HG03432 (cell line): ENCODE measurements around the gene AUTS2.
"Not testable (repeated sequence)": the region's sequence is repeated elsewhere in the genome, so short reads cannot be mapped to it uniquely, and the experiment has no call there.

Experiments used
- ATAC-seq: cut with Tn5 transposase; IDR thresholded peaks from one replicate; pipeline ENCODE4 v1.9.1; 2021; ENCODE audit warnings: mild to moderate bottlenecking, moderate library complexity; ENCODE audit not compliant: unreplicated experiment

The AUTS2 gene

DNA sequence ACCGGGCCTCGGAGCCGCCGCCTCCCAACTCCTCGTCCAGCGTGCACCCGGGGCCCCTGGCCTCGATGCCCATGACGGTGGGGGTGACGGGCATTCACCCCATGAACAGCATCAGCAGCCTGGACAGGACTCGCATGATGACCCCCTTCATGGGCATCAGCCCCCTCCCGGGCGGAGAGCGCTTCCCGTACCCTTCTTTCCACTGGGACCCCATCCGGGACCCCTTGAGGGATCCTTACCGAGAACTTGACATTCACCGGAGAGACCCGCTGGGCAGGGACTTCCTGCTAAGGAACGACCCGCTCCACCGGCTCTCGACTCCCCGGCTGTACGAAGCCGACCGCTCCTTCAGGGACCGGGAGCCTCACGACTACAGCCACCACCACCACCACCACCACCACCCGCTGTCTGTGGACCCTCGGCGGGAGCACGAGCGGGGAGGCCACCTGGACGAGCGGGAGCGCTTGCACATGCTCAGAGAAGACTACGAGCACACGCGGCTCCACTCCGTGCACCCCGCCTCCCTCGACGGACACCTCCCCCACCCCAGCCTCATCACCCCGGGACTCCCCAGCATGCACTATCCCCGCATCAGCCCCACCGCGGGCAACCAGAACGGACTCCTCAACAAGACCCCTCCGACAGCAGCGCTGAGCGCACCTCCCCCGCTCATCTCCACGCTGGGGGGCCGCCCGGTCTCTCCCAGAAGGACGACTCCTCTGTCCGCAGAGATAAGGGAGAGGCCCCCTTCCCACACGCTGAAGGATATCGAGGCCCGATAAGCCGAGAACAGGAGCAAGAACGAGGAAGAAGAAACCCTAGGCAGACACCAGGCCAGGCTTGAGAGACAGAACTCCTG, 1192.2 kb downstream of the AUTS2 start:
- no peak for ATAC-seq

DNA sequence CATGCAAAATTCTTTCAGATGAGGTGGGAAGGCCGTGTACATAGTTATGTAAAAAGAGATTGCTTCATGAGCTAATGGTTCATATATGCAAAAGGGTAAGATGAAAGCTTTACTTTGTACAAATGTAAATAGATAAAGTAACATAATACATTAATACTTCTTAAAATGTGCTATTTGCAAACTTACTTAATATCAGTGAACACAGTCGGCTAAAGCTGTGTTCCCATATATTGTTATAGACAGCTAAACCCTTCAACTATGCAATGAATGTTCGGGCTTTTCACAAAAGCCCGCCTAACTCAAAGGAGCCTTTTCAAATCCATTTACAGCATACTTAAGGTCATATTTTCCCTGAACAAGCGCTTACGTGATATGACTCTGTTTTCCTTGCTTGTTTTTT, 1193.1 kb downstream of the AUTS2 start:
- ATAC-seq, result no peak

DNA sequence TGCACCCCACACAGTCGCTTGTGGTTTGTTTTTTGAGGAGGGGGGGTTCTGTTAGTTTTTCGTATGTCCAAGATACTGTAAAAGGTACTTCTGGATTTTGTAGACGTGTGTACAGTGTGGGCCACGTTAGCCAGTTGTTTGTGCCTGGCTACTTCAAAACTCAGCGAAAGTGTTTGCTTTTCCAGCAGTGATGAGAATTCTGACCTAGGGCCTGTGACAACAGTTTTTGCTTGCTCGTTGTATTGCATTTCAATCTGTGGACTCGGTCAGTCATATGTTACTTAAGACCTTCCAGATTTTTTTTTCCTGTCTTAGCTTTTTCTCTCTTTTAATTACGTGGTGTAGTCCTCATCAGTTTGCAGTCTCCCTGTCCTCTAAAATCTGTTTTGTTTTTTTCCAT, 1194.8 kb downstream of the AUTS2 start:
- no peak for ATAC-seq

DNA sequence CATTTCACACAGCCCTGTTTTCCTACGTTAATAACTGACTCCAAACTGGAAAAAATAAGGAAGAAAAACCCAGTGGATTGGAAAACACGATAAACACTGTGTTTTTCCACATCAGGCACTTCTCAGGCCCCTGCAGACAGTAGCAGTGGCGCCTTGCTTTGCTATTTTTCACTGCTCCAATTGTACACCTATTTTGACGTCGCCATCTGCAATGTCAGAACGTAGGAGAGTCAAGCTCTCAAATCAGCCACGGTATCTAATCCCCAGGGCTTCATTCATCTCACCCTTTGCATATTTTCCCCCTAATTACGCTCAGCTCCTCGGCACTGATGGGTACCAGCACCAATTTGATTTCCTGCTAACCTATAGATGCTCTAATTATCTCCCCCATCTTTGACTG, 1195.5 kb downstream of the AUTS2 start:
- no peak for ATAC-seq

DNA sequence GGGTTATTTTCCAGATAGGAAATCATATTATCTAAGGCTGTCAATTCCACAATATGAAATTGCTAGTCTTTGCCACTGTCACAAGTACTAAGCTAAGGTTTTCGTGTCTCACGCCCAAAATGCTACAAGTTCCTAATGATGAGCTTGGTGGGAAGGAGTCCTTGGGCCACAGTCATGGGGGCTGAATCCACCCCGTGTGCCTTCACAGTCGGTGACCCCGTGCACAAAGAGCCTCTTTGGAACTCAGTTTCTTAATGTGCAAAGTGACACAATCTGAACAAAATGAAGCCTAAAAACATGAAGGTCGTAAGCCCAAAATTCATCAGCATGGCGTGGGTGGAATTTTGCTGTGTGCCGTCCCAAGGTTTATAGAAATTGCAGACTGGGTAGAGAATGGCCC, 1196.7 kb downstream of the AUTS2 start:
- ATAC-seq, result no peak

DNA sequence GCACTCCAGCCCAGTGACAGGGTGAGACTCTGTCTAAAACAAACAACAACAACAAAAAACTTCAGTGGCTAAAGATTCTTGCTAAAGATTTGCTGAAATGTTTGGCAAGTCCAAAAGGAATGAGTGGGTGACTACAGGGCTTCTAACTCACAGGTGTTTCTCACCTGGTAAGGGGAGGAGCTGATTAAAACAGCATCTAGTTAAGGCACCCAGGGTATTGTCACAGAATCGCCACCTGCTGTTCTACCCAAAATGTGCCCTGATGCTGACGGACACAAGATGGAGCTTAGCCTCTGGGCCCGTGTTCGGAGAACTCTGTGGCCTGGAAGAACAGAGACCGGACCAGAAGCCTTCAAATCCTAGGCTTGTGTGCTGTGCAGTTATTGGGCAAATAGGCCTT, 1197.7 kb downstream of the AUTS2 start:
- ATAC-seq, result no peak

DNA sequence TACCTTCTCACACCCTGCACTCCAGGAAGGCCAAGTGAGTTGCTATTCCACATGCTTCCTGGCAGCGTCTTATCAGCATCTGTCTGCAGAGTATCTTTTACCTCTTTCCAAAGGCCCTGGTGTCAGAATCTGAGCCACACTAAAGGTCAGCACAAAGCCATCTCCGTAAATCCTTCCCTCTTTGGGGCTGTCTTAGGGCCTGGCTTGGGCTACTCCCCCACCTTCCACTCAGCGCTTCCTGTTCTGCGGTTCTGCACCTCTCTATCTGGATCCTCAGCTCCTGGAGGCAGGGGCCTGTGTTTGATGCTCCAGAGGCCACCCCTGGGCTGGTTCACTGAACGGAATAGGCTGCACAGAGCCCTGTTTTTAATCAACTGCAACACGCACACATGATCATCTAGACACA, 1198.8 kb downstream of the AUTS2 start:
- peak; percentile 54 for ATAC-seq

DNA sequence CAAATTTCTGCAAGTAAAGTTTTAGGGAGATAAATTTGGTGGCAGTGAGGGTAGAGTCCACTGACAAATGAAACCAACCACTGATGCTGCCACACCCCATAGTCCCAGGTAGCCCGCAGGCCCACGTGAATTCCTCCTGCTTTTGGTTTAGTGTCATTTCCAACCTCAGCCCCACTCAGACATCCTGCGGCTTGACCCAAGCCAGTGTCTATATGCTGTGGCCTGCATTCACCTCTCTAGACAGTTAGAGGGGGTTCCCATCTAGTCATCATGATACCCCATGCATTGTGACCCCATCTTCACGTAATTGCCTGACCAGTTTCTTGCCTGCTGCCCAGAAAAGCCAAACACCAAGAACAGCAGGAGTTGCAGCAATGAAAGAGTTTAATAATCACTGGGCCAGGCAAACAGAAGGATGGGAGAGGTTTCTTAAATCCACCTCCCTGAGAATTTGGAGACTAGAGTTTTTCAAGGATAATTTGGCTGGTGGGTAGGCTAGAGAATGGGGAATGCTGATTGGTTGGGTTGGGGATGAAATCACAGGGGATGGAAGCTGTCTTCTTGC, 1201.6 kb downstream of the AUTS2 start:
- peak; percentile 39 for ATAC-seq

DNA sequence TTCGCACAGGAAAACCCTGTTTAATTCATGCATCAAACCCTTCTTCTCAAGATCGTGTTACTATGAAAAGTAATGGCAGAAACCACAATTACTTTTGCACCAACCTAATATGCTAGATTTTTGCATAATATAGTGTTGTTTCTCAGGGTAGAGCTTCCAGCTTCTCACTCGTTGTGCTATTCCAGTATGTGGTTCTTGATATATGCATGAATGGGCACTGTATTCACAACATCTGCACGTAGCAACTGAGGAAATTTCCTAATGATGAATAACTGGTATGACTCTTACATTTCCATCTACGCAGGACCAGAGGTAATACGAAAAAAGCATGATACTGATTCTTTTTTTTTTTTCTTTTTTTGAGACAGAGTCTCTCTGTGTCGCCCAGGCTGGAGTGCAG, 1207.1 kb downstream of the AUTS2 start:
- ATAC-seq, result peak; percentile 83

DNA sequence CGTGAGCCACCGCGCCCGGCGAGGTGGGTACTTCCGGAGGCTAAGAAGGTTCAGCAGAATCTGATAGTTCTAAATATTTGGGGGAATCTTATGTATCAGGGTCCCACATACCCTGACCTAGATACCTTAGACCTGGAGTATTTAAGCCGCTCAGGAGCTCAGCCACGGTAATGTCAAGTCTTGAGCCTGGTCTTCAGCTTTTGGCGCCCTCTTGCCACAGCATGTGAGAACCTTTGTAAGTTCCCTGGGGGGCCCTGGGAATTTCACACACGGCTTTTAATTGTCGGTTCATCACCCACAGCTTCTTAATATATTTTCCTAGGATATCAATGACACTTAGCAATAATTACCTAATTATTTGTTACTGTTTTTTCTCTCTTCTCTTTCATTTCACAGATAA, 1209.4 kb downstream of the AUTS2 start:
- no peak for ATAC-seq

DNA sequence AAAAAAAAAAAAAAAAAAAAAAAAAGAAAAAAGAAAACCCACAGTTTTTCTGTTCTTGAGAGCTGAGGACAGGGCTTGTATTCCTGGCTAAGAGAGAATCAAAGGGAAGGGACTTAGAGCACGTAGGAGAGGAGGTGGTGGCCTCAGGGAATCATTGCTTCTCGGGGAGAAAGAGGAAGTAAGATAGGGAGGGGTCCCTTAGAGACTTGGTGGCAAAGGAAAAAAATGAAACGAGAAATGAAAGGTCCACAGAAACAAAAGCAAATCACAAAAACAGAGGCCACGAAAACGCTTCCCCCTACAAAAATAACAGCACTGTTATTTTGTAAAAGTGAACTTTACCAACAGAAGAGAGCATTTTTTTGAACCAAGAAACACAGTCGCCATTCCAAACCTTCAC, 1210.6 kb downstream of the AUTS2 start:
- no peak for ATAC-seq

DNA sequence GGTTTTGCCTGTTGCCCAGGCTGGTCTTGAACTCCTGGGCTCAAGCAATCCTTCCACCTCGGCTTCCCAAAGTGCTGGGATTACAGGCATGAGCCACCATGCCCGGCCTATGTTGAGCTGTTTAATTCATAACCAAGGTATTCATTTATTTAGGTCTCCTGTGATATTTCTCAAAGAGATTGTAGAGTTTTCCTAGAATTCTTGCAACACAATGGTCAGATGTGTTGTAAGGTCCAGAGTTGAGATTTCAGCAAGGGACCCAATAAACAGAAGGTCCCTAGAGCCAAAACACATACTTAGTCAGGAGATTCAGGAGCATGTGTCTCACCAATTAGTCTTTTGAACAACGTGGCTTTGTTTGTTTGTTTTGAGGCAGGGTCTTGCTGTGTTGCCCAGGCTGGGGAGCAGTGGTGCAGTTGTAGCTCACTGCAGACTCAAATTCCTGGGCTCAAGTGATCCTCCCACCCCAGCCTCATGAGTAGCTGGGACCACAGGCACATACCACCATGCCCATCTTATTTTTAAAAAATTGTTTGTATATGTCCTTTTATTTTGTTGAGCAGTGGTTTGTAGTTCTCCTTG, 1212.4 kb downstream of the AUTS2 start:
- ATAC-seq, result no peak

DNA sequence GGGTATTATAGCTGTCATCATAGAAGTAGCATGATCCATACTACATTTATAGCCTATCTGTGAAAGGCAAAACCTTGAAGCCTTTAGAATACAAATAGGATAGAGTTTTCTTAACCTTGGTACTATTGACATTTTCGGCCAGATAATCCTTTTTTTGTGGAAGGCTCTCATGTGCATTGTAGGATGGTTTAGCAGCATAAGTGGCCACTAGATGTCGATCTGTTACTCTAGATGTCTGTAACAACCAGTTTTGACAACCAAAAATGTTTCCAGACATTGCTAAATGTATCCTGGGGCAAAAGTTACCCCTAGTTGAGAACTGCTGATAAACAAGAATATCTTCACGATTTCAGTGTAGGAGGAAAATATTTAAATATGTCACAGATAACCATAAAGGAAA, 1214.2 kb downstream of the AUTS2 start:
- no peak for ATAC-seq

DNA sequence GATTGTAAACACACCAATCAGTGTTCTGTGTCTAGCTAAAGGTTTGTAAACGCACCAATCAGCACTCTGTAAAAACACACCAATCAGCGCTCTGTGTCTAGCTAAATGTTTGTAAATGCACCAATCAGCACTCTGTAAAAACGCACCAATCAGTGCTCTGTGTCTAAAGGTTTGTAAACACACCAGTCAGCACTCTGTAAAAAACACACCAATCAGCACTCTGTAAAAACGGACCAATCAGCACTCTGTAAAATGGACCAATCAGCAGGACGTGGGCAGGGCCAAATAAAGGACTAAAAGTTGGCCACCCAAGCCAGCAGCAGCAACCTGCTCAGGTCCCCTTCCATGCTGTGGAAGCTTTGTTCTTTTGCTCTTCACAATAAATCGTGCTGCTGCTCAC, 1224.2 kb downstream of the AUTS2 start:
- ATAC-seq, result not testable (repeated sequence)

DNA sequence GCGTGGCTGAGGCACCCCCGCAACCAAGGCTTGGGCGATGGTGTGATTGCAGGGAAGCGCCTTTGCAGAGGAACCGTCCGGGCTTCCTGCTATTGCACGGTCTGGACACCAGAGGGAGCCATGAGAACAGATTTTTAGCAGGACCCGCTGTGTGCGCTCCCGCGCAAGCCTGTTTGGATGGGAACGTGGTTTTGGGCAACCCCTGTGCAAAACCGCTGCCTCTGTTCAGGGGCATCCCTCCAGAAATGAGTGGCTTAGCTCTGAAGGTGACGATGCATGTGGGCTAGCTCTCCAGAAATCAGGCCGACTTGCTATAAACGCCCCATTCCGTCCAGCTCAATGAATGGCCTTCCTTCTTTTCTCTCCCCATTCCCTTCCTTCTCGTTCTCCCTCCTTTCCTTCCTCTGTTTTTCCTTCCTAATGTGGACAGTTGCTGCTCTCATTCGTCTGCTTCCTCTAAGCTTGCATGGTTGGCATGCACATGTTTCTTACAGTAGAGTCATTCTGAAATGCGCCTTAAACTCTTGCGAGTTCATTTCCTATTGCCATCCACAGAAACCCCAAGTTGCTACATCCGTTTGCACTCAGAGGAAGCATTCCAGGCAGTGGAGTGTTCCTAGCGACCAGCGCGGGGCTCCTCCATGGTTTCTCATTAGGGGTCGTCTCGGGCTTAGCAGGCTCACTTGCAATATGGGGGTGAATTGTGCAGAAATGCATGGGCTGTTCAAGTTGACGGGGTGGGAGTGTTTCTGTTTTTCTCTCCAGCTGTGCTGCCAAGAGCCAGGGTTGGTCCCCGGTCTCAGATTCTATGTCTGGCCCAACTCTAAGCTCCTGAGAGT, 1231.2 kb downstream of the AUTS2 start:
- peak; percentile 93 for ATAC-seq

DNA sequence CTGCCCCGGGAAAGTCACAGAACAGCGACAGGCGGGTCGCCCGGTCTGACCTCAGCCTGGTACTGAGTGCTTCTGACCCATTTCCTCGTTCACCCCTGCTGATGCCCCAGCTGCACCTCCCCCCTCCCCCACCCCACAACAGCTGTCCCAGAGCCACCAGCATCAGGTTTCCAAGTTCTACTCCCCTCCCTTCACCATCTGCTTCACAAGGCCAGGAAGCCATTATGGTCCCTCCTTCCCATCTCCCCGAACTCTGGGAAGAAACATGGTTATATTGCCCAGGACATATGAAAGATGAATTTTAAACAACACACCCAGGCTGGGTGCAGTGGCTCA, 1231.8 kb downstream of the AUTS2 start:
- ATAC-seq, result no peak

DNA sequence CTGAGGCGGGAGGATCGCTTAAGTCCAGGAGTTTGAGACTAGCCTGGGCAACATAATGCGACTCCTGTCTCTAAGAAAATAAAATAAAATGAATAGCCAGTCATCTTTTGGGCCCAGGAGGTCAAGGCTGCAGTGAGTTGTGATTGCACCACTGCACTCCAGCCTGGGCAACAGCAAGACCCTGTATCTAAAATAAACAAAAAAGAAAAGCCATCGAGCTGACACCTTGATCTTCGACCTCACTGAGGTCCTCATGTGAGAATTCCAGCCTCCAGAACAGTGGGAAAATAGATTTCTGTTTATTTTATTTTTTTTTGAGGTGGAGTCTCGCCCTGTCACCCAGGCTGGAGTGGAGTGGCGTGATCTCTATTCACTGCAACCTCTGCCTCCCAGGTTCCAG, 1232.2 kb downstream of the AUTS2 start:
- no peak for ATAC-seq

DNA sequence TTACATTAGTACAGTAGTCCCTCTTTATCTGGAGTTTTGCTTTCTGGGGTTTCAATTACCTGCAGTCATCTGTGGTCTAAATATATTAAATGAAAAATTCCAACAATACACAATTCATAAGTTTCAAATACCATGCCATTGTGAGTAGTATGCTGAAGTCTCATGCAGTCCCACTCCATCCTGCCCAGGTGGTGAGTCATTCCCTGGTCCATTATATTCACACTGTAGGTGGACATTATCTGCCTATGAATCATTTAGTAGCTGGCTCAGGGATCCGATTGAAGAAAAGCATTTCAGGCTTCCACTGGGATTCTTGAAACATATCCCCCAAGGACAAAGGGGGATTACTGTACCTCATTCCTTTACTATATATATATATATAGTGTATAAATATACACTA, 1235.5 kb downstream of the AUTS2 start:
- ATAC-seq, result no peak

DNA sequence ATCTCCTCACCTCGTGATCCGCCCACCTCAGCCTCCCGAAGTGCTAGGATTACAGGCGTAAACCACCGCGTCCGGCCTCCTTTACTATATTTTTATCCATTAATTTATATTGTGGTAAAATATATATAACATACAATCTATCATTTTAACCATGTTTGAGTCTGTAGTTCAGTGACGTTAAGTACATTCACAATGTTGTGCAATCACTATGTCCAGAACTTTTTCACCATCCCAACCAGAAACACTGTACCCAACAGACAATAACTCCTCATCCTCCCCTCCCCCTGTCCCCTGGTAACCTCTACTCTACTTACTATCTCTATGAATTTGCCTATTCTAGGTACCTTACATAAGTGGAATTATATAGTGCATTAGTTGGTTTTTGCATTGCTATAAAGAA, 1236.1 kb downstream of the AUTS2 start:
- ATAC-seq, result no peak

DNA sequence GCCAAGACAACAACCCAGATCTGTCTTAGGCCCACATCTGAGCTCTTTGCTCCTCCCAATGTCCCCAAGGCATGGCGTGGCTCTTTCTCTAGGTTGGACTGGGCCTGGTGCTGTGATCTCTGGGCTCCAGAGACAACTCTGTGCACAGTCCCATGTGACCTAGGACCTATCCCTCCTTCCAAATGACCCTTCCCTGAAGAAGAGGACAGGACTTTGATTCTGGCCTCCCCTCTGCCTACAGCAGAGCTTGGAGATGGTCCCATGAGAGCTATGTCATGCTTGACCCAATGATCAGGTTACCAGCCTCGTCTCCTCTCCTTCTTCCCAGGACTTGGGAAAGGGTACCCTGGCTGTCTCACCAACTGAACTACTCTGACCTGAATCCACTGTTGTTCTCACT, 1237.4 kb downstream of the AUTS2 start:
- no peak for ATAC-seq

DNA sequence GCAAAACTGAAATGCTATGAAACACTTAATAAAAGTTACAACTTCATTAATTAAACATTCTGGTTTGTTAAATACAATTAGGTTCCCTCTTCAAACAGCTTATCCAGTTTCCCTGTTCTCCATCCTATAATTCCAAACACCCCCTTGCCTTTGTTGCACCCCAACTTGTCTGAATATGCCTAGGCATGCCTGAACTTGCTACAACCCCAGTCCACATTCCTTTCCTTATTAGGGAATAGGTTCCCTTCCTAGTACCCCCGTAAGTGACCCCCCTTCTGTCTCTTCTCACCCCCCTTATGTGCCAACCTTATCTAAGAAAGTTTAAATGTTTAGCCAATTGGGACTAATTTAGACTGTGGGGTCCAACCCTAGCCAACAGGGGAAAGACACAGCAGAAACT, 1238.0 kb downstream of the AUTS2 start:
- ATAC-seq, result no peak

DNA sequence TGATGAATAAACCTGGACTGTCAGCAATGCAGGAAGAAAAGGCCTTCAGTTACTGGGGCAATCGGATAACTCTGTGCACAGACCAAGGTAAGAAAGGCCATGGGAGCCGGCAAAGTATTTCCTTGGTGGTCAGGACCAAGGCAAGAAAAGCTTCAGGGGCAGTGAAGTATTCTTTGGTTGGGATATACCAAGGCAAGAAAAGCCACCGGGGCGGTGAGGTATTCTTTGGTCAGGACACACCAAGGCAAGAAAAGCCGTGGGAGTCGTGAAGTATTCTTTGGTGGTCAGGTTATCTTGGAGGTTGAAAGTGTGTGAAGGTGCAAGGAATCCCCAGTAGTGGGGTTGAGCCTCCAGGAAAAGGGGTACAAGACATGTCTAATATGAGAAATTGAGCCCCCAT, 1238.7 kb downstream of the AUTS2 start:
- ATAC-seq, result no peak
